SK-N-MC (cell line): ENCODE results near the gene TP53TG3B.
"Not testable (repeated sequence)": the region's sequence is repeated elsewhere in the genome, so short reads cannot be mapped to it uniquely, and the experiment has no call there.

Source experiments
- EZH2 ChIP-seq: fragments of 200-600 bp; sonication (generic); IDR thresholded peaks from one replicate; pipeline ENCODE4 v1.6.1; 2017; ENCODE audit warnings: antibody characterized with exemption
- POLR2AphosphoS5 ChIP-seq: IDR thresholded peaks from 2 replicates; pipeline ENCODE4 v1.6.1; 2012; ENCODE audit warnings: mild to moderate bottlenecking, low read depth, low read length, borderline replicate concordance

GRCh38 chr16:33339093-33340061, 21.3 kb upstream of the TP53TG3B start:
- TF ChIP-seq POLR2AphosphoS5, EZH2: not testable (repeated sequence)
